Kidney epithelial cell (primary cell): Measurements from ENCODE around the gene CDX2. TPM values are rescaled to one million over a fixed set of nuclear protein-coding genes. Genes with fewer than 3 reads are reported as not detected.

ENCODE experiments used
- DNase-seq: peaks from one replicate; pipeline ENCODE4 v3.0.0-alpha.2; 2010; ENCODE audit warnings: low read depth
- H3K27me3 ChIP-seq: 2 replicates; pipeline ENCODE4 v1.6.0; 2011; ENCODE audit warnings: low read length; ENCODE audit not compliant: control insufficient read depth, insufficient read depth
- H3K36me3 ChIP-seq: 2 replicates; pipeline ENCODE4 v1.5.1; 2011; ENCODE audit warnings: low read length; ENCODE audit not compliant: control insufficient read depth, insufficient read depth
- H3K4me3 ChIP-seq: 2 replicates; pipeline ENCODE4 v1.5.1; 2011; ENCODE audit warnings: low read depth, mild to moderate bottlenecking, control low read depth, low read length
- total RNA-seq: library from RNA; depleted of rRNA; stranded (reverse); fragments of >200 nt; gene quantifications from 2 replicates; pipeline ENCODE4 v1.2.3, GENCODE V29; 2015
- TF ChIP-seq, protein P1 (sequence below): IDR thresholded peaks from 2 replicates; pipeline ENCODE4 v1.5.1; 2011; ENCODE audit warnings: mild to moderate bottlenecking, moderate library complexity, low read length, control low read depth, inconsistent platforms; ENCODE audit not compliant: insufficient read depth, poor library complexity, severe bottlenecking

Gene CDX2
- total RNA-seq, 1 donor from 2014 or later = not detected

- H3K36me3 ChIP-seq = no peaks in the 10 kb centered on the region
- no peak for DNase-seq
- peaks cover 59% of the 10 kb centered on the region for H3K27me3 ChIP-seq
- no peak overlapping the region for H3K4me3 ChIP-seq
- TF ChIP-seq, protein P1, sequence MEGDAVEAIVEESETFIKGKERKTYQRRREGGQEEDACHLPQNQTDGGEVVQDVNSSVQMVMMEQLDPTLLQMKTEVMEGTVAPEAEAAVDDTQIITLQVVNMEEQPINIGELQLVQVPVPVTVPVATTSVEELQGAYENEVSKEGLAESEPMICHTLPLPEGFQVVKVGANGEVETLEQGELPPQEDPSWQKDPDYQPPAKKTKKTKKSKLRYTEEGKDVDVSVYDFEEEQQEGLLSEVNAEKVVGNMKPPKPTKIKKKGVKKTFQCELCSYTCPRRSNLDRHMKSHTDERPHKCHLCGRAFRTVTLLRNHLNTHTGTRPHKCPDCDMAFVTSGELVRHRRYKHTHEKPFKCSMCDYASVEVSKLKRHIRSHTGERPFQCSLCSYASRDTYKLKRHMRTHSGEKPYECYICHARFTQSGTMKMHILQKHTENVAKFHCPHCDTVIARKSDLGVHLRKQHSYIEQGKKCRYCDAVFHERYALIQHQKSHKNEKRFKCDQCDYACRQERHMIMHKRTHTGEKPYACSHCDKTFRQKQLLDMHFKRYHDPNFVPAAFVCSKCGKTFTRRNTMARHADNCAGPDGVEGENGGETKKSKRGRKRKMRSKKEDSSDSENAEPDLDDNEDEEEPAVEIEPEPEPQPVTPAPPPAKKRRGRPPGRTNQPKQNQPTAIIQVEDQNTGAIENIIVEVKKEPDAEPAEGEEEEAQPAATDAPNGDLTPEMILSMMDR = no peak
These were observed 39.2 kb downstream of the CDX2 start for GRCh38 chr13:27929868-27930267.

GRCh38 chr13:27928805-27929753 is 40.0 kb downstream of the CDX2 start:
- H3K4me3 ChIP-seq = no peak overlapping the region
- H3K36me3 ChIP-seq = no peaks in the 10 kb centered on the region
- TF ChIP-seq, protein P1 = no peak
- H3K27me3 ChIP-seq = peaks cover 67% of the 10 kb centered on the region
- DNase-seq = no peak

DNA sequence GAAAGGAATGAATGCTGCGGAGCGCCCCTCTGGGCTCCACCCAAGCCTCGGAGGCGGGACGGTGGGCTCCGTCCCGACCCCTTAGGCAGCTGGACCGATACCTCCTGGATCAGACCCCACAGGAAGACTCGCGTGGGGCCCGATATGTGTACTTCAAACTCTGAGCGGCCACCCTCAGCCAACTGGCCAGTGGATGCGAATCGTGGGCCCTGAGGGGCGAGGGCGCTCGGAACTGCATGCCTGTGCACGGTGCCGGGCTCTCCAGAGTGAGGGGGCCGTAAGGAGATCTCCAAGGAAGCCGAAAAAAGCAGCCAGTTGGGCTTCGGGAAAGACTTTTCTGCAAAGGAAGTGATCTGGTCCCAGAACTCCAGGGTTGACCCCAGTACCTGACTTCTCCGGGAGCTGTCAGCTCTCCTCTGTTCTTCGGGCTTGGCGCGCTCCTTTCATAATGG is 40.7 kb downstream of the CDX2 start:
- Histone ChIP-seq H3K36me3 (no peaks in the 10 kb centered on the region), H3K27me3 (peaks cover 72% of the 10 kb centered on the region), H3K4me3 (no peak overlapping the region)
- TF ChIP-seq, protein P1 = no peak
- no peak for DNase-seq

- TF ChIP-seq, protein P1 = no peak
These were observed 41.4 kb downstream of the CDX2 start for GRCh38 chr13:27927444-27928352.

DNA sequence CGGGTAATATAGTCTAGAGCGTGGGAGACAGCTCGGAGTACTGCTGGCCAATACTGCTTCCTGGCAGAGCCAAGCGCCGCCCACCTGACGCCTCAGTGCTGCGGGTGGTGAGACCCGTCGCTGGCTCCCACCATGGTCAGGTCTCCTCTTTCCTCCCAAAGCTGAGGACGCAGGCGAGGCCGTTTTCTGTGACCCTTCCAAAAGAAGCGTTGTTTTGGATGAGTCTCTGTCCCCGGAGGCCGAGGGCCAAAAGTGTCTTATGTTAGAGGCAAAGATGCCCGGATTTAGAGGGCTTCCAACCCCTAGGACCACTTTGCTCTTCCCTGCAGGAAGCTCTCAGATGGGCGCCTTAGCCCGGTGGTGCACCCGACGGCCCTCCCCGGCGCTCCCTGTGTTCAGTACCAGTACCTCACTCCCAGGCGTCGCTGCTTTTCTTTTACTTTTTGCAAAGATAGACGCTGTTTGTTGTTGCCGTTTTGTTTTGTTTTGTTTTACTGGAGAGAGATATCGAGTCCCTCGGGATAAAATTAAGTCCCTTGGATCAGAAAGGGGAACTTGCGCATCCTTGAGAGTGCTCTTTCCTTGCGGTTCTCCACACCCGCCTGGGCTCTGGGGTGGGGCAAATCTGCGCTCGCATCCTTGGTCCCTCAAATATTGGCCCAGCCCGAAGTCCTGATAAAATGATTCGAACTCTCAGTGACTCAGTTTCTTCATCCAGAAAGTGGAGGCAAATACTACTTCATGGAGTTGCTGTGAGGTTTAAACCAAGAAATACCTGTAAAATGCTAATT is 42.3 kb downstream of the CDX2 start:
- Histone ChIP-seq H3K36me3 (no peaks in the 10 kb centered on the region), H3K27me3 (peaks cover 87% of the 10 kb centered on the region), H3K4me3 (no peak overlapping the region)
- no peak for DNase-seq
- TF ChIP-seq, protein P1 = no peak

More at GRCh38 chr13:27927444-27928352, 41.4 kb downstream of the CDX2 start:
- no peaks in the 10 kb centered on the region for H3K36me3 ChIP-seq
- H3K27me3 ChIP-seq = peaks cover 78% of the 10 kb centered on the region
- no peak overlapping the region for H3K4me3 ChIP-seq
- no peak for DNase-seq
